GM19463 (cell line): Measurements from ENCODE around the gene CLEC19A.
"Not testable (repeated sequence)": the region's sequence is repeated elsewhere in the genome, so short reads cannot be mapped to it uniquely, and the experiment has no call there.

Source experiments
- ATAC-seq: cut with Tn5 transposase; IDR thresholded peaks from one replicate; pipeline ENCODE4 v1.9.1; 2021; ENCODE audit warnings: mild to moderate bottlenecking, moderate library complexity; ENCODE audit not compliant: unreplicated experiment

Gene CLEC19A

GRCh38 chr16:19321186-19321585, 35.7 kb downstream of the CLEC19A start:
- ATAC-seq = not testable (repeated sequence)

GRCh38 chr16:19323596-19323995, 38.1 kb downstream of the CLEC19A start:
- no peak for ATAC-seq

DNA sequence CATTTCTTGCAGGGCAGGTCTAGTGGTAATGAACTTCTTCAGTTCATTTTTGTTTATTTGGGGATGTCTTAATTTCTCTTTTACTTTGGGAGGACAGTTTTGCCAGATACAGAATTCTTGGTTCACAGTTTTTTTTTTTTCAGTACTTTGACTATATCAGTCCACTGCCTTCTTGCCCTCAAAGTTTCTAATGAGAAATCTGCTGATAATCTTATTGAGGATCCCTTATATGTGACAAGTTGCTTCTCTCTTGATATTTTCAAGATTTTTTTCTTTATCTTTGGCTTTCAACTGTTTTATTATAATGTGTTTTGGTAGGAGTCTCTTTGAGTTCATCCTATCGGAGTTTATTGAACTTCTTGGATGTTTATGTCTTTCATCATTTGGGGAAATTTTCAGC, 42.8 kb downstream of the CLEC19A start:
- ATAC-seq = no peak

DNA sequence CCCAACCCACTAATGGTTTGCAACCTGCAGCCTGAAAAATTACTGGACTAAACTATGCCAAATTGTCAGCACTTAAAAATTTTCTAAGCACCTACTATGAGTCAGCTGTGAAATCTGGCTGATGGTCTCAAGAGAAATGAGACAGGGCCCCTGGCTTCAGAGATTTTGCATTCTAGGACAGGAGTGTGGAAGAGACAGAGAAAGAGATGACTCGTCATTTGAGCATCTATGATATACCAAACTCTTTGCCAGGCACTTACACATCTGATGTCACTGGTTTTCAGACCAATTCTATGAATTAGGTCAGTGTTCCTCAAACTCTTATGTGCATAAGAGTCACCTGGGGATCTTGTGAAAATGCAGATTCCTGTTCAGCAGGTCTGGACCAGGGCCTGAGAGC, 44.4 kb downstream of the CLEC19A start:
- no peak for ATAC-seq

DNA sequence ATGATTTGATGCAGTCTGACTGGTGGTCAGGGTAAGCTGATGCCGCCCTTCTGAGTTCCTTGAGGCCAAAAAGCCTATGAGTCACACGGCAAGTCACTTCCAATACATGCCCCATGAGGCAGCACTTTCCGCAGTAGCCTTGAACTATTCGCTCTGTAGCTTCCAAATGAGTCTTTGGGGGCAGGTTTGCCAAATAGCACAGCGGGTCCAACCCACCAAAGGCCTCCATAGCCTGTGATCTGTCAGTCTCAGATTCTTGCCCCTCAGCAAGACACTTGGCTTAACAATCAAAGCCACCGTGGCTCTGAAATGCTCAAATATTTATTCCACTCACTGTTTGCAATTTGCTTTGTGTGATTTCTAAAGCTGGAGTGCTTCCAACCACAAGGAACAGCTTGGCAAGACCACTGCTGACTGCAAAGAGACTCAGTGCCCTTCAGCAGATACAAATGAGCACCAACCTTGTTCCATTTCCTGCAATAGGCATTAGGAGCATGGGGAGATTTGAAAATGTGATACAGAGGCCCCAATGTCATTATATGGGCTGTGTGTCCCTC, 45.4 kb downstream of the CLEC19A start:
- no peak for ATAC-seq

DNA sequence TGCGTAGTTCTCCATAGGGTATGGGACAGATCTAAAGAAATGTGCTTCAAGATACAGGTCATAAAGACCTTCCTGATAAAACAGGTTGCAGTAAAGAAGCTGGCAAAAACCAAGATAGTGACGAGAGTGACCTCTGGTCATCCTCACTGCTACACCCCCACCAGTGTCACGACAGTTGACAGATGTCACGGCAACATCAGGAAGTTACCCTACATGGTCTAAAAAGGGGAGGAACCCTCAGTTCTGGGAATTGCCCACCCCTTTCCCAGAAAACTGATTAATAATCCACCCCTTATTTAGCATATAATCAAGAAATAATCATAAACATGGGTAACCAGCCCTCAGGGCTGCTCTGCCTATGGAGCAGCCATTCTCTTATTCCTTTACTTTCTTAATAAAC, 46.3 kb downstream of the CLEC19A start:
- ATAC-seq = no peak

- ATAC-seq = no peak
These were observed 52.8 kb downstream of the CLEC19A start for GRCh38 chr16:19338335-19338734.

- ATAC-seq = no peak
These were observed 58.8 kb downstream of the CLEC19A start for GRCh38 chr16:19344224-19344801.

GRCh38 chr16:19344980-19345379, 59.4 kb downstream of the CLEC19A start:
- ATAC-seq = no peak

DNA sequence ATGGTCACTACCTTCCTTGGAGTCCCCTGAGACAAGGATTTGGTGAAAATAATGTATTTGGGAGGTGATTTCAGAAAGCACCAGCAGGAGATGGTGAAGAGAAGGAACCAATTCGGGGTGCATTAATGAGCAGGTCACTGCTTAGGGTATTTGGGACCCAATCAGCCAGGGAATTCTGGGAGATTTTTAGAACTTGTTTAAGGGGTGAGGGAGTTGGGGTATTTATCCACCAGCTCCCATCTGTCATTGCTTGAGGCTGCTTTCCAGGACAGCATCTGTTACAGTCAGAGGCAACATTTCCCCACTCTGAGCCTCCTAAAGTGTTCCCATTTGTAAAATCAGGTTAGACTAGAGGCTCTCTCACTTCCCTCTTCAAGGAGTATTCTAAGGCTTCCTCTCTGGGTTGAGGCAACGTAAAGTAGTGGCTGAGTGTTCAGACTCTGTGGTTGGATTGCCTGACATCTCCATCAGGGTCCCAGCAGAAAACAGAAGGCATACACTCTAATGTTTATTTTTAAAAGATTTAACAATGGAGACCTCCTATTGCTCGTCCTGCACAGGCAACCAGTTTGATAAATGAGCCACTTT, 60.9 kb downstream of the CLEC19A start:
- ATAC-seq = no peak

- ATAC-seq = no peak
These were observed 62.6 kb downstream of the CLEC19A start for GRCh38 chr16:19348125-19348524.

DNA sequence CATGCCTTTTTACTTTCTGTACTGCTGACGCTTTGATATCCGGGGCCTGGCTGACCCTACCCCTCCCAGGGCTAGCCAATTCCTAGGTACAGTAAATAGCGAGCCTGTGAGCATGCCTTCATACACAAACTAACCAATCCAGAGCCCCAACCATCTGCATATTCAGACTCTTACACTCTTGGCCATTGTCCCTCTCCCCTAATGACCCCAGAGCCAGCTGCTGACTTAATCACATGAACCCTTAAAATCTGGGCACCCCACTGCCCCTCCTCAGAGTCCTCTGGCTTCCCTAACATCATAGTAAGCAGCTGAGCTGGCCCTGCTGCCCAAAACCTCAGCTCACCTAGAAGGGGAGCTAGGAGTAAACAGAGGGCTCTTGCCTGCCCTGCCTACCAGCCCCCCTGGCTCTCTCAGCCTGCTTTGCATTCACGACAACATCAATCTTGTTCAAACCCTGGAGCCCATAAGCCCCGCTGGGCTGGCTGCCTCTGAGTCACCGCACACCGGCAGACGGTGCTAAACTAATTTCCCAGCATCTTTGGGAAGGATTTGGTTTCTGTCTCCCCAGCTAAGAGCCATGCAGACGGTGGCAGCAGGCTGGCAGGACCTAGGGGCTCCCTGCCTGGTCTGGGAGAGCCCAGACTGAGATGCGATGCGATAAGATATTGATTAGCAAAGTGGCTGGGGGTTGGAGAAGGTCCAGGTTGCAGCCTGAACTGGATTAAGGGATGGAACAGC, 63.2 kb downstream of the CLEC19A start:
- no peak for ATAC-seq

DNA sequence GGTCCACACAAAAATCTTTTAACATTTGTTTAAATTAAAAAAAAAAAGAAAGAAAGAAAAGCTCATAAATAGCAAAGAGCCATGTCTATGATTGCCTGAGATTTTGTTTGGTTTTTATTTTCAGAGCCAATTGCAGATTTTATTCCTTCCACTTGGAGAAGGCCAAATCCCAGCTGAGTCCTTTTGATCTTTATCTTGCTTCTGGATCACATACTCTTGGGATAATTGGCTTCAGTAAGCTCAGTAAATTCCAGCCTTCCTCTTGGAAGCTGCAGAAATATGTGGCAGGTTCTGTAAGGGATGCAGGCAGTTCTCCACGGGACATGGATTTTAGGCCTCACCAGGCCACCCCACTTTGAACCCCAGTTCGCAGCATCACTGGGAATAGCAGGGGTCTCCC, 68.8 kb downstream of the CLEC19A start:
- no peak for ATAC-seq

GRCh38 chr16:19356024-19356952, 70.8 kb downstream of the CLEC19A start:
- ATAC-seq = no peak

- no peak for ATAC-seq
These were observed 74.0 kb downstream of the CLEC19A start for GRCh38 chr16:19359556-19359955.
